Right atrium auricular region (tissue), 2 donors: ENCODE data around the gene STARD8. TPM values are rescaled to one million over a fixed set of nuclear protein-coding genes. Genes with fewer than 3 reads are reported as not detected.
"Not testable (repeated sequence)": the region's sequence is repeated elsewhere in the genome, so short reads cannot be mapped to it uniquely, and the experiment has no call there.

Source experiments
- DNase-seq: peaks from one replicate; pipeline ENCODE4 v3.0.0-alpha.2; 2019; ENCODE audit warnings: low spot score
- H3K27ac ChIP-seq, 2 donors: fragments of 200-600 bp; sonication (generic); 1 replicate in 1 of 2; 2 replicates in 1 of 2; pipeline ENCODE4 v1.5.1; 2016 to 2019
- H3K27me3 ChIP-seq, 2 donors: fragments of 200-600 bp; sonication (generic); one replicate each; pipeline versions ENCODE4 v1.5.1 to v1.6.0; 2017 to 2019
- H3K36me3 ChIP-seq: fragments of 200-600 bp; sonication (generic); one replicate; pipeline ENCODE4 v1.5.1; 2016
- H3K4me1 ChIP-seq, 2 donors: fragments of 200-600 bp; sonication (generic); one replicate each; pipeline versions ENCODE4 v1.5.1 to v1.6.0; 2017 to 2019
- H3K4me3 ChIP-seq, 2 donors: fragments of 200-600 bp; sonication (generic); 1 replicate in 1 of 2; 2 replicates in 1 of 2; pipeline ENCODE4 v1.5.1; 2017 to 2019; ENCODE audit warnings: mild to moderate bottlenecking in 1 of 2, moderate library complexity in 1 of 2
- H3K9me3 ChIP-seq, 2 donors: fragments of 200-600 bp; sonication (generic); one replicate each; pipeline ENCODE4 v1.5.1; 2019
- total RNA-seq, 2 donors: library from RNA; depleted of rRNA; stranded (reverse); fragments of >200 nt; gene quantifications; one replicate each; pipeline ENCODE4 v1.1.0, GENCODE V29; 2016
- TF ChIP-seq, protein P1 (sequence below), 2 donors: fragments of 200-600 bp; sonication (generic); IDR thresholded peaks; one replicate each; pipeline ENCODE4 v1.5.1; 2019; ENCODE audit warnings: antibody characterized with exemption in 2 of 2

Gene STARD8
- total RNA-seq, 2 donors from 2014 or later: 8.3 to 14.6 TPM

DNA sequence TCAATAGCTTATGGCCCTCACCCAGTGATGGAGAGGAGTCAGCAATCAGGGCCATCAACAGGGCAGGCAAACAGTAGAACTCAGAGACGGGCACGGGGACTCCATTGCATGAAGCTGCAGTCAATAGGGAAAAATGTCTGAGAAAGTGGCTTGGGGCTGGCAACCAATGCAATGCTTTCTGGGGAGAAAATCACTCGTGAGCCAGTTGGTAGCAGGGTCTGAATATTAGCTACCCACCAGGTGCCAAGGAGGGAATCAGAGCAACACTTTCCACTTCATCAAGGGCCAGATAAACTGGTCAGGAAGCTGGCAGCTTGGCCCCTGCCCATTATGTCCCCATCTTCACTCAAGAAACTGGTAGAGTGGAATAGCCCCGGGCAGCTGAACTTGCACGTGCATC lies 80.7 kb downstream of the STARD8 start:
- no peaks in the 10 kb centered on the region for H3K27me3 ChIP-seq
- DNase-seq: no peak
- no peaks in the 10 kb centered on the region for H3K4me1 ChIP-seq
- no peaks in the 10 kb centered on the region for H3K9me3 ChIP-seq
- no peak overlapping the region for H3K4me3 ChIP-seq
- no peaks in the 10 kb centered on the region for H3K36me3 ChIP-seq
- H3K27ac ChIP-seq: no peak overlapping the region
- TF ChIP-seq, protein P1, sequence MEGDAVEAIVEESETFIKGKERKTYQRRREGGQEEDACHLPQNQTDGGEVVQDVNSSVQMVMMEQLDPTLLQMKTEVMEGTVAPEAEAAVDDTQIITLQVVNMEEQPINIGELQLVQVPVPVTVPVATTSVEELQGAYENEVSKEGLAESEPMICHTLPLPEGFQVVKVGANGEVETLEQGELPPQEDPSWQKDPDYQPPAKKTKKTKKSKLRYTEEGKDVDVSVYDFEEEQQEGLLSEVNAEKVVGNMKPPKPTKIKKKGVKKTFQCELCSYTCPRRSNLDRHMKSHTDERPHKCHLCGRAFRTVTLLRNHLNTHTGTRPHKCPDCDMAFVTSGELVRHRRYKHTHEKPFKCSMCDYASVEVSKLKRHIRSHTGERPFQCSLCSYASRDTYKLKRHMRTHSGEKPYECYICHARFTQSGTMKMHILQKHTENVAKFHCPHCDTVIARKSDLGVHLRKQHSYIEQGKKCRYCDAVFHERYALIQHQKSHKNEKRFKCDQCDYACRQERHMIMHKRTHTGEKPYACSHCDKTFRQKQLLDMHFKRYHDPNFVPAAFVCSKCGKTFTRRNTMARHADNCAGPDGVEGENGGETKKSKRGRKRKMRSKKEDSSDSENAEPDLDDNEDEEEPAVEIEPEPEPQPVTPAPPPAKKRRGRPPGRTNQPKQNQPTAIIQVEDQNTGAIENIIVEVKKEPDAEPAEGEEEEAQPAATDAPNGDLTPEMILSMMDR (IDR thresholded peaks at IDR 0.05): no peak

DNA sequence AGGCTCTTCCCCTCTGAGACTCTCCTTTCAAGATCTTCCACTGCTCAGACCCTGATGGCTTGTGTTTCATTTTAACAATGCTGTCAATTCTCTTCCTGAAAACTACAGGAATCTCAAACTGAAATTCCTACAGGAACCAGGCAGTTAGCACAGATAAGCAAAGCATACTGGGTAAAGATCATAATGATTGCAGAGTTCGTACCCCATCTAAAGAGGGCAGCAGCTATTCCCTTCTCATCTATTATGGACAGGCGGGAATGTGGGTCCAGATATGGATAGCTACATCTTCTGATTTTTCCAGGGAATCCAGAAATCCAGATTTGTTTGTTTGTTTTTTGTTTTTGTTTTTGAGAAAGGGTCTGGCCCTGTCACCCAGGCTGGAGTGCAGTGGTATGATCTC lies 83.8 kb downstream of the STARD8 start:
- Histone ChIP-seq H3K4me1 (no peaks in the 10 kb centered on the region), H3K36me3 (no peaks in the 10 kb centered on the region), H3K27me3 (peaks cover 0 to 4% of the 10 kb centered on the region in 2 donors), H3K4me3 (no peak overlapping the region), H3K9me3 (no peaks in the 10 kb centered on the region), H3K27ac (no peak overlapping the region)
- TF ChIP-seq, protein P1 (IDR thresholded peaks at IDR 0.05): no peak
- no peak for DNase-seq

DNA sequence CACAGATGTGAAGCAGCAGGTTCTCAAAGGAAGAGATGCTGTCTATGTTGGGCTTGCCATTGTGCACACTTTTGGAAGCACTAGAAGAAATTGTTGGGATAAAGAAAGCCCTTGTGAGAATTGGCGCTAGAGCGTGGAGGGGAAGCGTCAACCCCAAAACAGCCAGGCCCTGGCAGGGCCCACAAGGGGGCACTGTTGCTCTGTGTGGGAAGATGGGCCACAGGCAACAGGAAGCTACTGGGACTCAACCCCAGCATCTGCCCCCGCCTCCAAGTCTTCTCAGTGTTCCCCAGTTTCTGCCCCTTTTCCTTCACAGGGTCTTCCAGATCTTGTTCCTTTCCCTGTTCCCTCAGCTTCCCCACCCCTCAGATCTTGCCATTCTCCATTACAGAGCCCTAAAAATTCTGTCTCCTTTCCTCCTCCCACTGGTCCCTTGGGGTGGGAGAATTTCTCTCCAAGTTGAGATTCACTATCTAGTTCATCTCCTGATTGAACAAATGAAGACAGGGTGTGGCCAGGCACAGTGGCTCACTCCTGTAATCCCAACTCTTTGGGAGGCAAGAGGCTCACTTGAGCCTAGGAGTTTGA lies 85.5 kb downstream of the STARD8 start:
- Histone ChIP-seq H3K4me1 (no peaks in the 10 kb centered on the region), H3K36me3 (no peaks in the 10 kb centered on the region), H3K4me3 (no peak overlapping the region), H3K27ac (no peak overlapping the region), H3K9me3 (no peaks in the 10 kb centered on the region), H3K27me3 (peaks cover 0 to 4% of the 10 kb centered on the region in 2 donors)
- TF ChIP-seq, protein P1 (IDR thresholded peaks at IDR 0.05): peak; percentile 42 to 77
- DNase-seq: peak; percentile 76

DNA sequence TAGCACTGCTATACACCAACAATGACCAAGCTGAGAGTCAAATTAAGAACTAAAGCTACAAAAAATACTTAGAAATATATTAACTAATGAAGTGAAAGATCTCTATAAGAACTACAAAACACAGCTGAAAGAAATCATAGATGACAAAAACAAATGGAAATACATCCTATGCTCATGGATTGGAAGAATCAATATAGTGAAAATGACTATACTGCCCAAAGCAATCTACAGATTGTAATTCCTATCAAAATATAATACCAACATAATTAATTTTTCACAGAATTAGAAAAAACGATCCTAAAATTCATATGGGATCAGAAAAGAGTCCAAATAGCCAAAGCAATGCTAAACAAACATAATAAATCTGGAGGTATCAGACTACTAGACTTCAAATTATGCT lies 87.8 kb downstream of the STARD8 start:
- Histone ChIP-seq H3K4me3 (no peak overlapping the region), H3K9me3 (no peaks in the 10 kb centered on the region), H3K27me3 (peaks cover 0 to 4% of the 10 kb centered on the region in 2 donors), H3K4me1 (no peaks in the 10 kb centered on the region), H3K36me3 (no peaks in the 10 kb centered on the region), H3K27ac (no peak overlapping the region)
- TF ChIP-seq, protein P1 (IDR thresholded peaks at IDR 0.05): no peak
- DNase-seq: no peak

DNA sequence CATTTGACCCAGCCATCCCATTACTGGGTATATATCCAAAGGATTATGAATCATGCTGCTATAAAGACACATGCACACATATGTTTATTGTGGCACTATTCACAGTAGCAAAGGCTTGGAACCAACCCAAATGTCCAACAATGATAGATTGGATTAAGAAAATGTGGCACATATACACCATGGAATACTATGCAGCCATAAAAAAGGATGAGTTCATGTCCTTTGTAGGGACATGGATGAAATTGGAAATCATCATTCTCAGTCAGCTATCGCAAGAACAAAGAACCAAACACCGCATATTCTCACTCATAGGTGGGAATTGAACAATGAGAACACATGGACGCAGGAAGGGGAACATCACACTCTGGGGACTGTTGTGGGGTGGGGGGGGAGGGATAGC lies 94.4 kb downstream of the STARD8 start:
- H3K27me3 ChIP-seq, H3K9me3 ChIP-seq, H3K27ac ChIP-seq, H3K4me1 ChIP-seq, H3K36me3 ChIP-seq, H3K4me3 ChIP-seq, DNase-seq: not testable (repeated sequence)

DNA sequence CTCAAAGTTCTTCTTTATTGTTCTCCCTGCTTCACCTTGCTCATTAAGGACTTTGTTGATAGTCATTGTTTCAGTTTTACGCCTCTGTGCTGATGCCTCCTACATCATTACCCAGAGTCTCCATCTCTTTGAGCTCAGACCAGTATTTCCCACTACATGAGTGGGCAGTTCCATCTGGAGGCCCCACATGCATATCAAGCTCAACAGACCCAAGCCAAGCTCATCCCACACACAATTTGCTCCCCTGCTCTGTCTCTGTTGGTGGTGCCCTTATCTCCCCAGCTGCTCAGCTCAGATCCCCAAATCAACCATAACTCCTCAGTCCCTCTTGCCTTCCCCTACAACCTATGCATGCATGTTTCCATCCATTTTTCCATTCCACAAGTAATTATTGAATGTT lies 96.3 kb downstream of the STARD8 start:
- no peaks in the 10 kb centered on the region for H3K27me3 ChIP-seq
- TF ChIP-seq, protein P1 (IDR thresholded peaks at IDR 0.05): no peak

More for the DNA sequence above, 96.3 kb downstream of the STARD8 start:
- no peaks in the 10 kb centered on the region for H3K4me1 ChIP-seq
- DNase-seq: no peak
- H3K4me3 ChIP-seq: no peak overlapping the region
- H3K27ac ChIP-seq: no peak overlapping the region
- H3K36me3 ChIP-seq: no peaks in the 10 kb centered on the region
- H3K9me3 ChIP-seq: no peaks in the 10 kb centered on the region
